Progenitor cell of endocrine pancreas (in vitro differentiated cells): ENCODE data around the gene GDPGP1. TPM values are rescaled to one million over a fixed set of nuclear protein-coding genes. Genes with fewer than 3 reads are reported as not detected.

Experiments
- DNase-seq: peaks from one replicate; pipeline ENCODE4 v3.0.0; 2021; ENCODE audit warnings: low spot score; ENCODE audit not compliant: unreplicated experiment
- H3K27ac Mint-ChIP-seq: 2 replicates; pipeline ENCODE4 v1.8.0; 2021; ENCODE audit warnings: mild to moderate bottlenecking, moderate library complexity, mixed read lengths
- H3K27me3 Mint-ChIP-seq: 2 replicates; pipeline ENCODE4 v1.8.0; 2021; ENCODE audit warnings: mixed read lengths
- H3K36me3 Mint-ChIP-seq: 2 replicates; pipeline ENCODE4 v1.8.0; 2022; ENCODE audit warnings: mixed read lengths; ENCODE audit not compliant: insufficient read depth
- H3K4me1 Mint-ChIP-seq: 2 replicates; pipeline ENCODE4 v1.8.0; 2021; ENCODE audit warnings: low read depth, mixed read lengths
- H3K4me3 Mint-ChIP-seq: 2 replicates; pipeline ENCODE4 v1.8.0; 2021; ENCODE audit warnings: low read depth, mild to moderate bottlenecking, moderate library complexity, mixed read lengths
- H3K9me3 Mint-ChIP-seq: 2 replicates; pipeline ENCODE4 v1.8.0; 2021; ENCODE audit warnings: low read depth, mixed read lengths
- total RNA-seq: library from RNA; stranded (reverse); gene quantifications from 2 replicates; pipeline ENCODE4 v1.2.1, GENCODE V29; 2021
- TF ChIP-seq, protein P1 (sequence below): fragments of 200-600 bp; sonication (generic); IDR thresholded peaks from one replicate; pipeline ENCODE4 v1.5.0; 2021; ENCODE audit warnings: antibody characterized with exemption, mild to moderate bottlenecking; ENCODE audit not compliant: unreplicated experiment

Gene GDPGP1
- total RNA-seq, 1 donor from 2014 or later = 7.8 TPM

DNA sequence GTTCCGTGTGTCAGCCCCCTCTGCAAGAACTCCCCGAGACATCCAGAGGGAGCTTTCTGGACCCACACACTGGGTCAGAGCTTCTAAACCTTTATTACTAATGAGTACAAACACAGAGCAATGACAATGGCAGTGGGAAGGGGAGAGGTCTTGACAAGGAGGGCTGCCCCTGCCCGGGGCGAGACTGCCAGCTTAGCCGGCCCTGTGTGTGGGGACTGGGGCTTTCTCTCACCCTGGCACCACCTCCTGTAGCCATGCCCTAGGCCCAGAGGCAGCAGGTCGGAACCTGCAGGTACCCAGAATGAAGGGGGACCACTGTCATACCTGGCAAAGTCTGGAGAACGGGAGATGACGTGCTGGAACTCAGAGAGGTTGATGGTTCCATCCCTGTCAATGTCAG lies 3.4 kb upstream of the GDPGP1 start:
- peaks cover 12% of the 10 kb centered on the region for H3K4me1 Mint-ChIP-seq
- H3K9me3 Mint-ChIP-seq = no peaks in the 10 kb centered on the region
- H3K27me3 Mint-ChIP-seq = no peaks in the 10 kb centered on the region
- TF ChIP-seq, protein P1, sequence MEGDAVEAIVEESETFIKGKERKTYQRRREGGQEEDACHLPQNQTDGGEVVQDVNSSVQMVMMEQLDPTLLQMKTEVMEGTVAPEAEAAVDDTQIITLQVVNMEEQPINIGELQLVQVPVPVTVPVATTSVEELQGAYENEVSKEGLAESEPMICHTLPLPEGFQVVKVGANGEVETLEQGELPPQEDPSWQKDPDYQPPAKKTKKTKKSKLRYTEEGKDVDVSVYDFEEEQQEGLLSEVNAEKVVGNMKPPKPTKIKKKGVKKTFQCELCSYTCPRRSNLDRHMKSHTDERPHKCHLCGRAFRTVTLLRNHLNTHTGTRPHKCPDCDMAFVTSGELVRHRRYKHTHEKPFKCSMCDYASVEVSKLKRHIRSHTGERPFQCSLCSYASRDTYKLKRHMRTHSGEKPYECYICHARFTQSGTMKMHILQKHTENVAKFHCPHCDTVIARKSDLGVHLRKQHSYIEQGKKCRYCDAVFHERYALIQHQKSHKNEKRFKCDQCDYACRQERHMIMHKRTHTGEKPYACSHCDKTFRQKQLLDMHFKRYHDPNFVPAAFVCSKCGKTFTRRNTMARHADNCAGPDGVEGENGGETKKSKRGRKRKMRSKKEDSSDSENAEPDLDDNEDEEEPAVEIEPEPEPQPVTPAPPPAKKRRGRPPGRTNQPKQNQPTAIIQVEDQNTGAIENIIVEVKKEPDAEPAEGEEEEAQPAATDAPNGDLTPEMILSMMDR = no peak
- H3K36me3 Mint-ChIP-seq = peaks cover 9% of the 10 kb centered on the region
- no peak overlapping the region for H3K27ac Mint-ChIP-seq
- DNase-seq = no peak
- H3K4me3 Mint-ChIP-seq = no peak overlapping the region

DNA sequence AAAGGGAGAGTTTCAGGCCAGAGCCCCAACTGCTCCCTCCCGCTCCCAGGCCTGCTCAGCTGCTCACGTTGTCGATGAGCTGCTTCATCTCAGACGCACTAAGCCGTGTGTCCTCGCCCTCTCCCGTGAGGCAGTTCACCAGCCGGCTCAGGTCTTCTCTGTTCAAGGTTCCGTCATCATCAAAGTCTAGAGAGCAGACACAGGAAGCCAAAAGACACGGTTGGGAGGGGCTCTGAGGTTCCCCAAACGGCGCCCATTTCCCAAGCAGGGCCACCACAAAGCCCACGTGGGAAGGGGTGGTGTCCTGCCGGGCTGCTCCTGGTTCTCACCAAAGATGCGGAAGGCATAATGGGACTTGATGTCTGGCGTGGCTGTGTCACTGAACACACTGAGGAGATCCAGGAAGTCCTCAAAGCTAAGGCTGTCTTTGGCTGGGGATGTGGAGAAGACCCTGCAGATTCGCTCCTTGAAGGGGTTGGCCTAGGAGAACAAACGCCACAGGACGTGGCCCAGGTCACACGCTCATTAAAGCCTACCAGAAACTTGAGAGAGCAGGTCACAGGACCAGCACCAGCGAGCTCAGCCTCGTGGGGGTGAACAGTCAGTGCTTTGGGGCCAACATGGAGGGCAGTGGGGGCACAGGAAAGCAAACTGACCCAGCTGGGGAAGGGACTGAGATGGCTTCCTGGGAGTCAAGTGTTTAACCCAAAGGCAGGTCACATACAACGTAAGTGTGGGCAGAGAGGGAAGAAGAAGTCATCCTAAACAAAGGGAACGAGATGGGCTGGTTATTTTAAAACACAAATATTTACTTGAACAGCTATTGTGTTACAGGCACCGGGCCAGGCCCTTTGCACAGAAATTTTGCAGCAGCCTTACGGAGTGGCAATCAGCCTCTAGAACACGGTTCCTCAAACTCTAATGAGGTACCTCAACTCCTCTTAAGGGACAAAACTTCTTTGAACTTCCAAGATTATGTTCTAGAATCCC lies 2.7 kb upstream of the GDPGP1 start:
- H3K4me1 Mint-ChIP-seq = peaks cover 12% of the 10 kb centered on the region
- peak overlapping the region; percentile 50 for H3K4me3 Mint-ChIP-seq
- peak overlapping the region; percentile 78 for H3K27ac Mint-ChIP-seq
- TF ChIP-seq, protein P1 = no peak
- DNase-seq = no peak
- no peaks in the 10 kb centered on the region for H3K27me3 Mint-ChIP-seq
- no peaks in the 10 kb centered on the region for H3K9me3 Mint-ChIP-seq
- H3K36me3 Mint-ChIP-seq = peaks cover 6% of the 10 kb centered on the region

DNA sequence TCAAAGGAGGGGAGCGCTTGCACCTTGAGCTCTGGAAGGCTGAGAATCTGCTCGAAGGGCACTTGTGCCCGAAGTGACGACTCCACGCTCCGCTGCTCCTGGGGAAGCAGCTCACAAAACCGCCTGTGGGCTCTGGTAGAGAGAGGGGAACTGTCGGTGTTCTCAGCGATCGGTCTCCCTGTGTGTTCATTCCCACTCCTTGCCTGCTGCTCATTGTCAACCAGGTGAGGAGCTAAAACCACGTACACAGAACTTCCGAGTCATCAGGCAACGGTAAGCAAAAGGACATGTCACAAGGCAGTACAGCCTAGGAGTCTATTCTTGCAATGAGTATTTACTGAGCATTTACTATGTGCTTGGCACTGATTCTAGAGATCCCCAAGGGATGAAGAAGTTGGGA lies 1.8 kb upstream of the GDPGP1 start:
- H3K4me1 Mint-ChIP-seq = peaks cover 12% of the 10 kb centered on the region
- H3K9me3 Mint-ChIP-seq = no peaks in the 10 kb centered on the region
- H3K4me3 Mint-ChIP-seq = peak overlapping the region; percentile 80
- TF ChIP-seq, protein P1 = no peak
- H3K27ac Mint-ChIP-seq = peak overlapping the region; percentile 37
- H3K36me3 Mint-ChIP-seq = peaks cover 6% of the 10 kb centered on the region
- H3K27me3 Mint-ChIP-seq = no peaks in the 10 kb centered on the region
- no peak for DNase-seq

DNA sequence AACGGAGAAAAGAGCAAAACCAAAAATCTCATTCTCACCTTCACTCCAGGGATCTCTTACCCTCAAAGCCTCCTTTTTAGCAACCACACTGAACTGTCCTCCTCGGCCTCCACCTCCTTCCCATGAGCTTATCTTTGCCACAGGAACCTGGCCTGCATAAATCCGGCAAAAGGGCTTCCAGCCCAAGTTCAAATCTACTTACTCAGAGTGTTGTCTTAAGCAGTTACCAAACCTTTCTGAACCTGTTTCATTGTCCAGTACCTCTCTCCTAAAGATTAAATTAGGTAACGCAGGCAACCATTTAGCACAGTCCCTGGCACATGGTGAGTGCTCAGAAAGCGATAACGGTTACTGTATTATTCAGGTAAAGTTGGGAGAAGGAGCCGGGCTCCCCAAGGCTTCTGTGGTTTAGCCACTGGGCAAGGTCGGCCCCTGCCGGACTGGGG lies 1.0 kb upstream of the GDPGP1 start:
- no peaks in the 10 kb centered on the region for H3K27me3 Mint-ChIP-seq
- peaks cover 12% of the 10 kb centered on the region for H3K4me1 Mint-ChIP-seq
- no peaks in the 10 kb centered on the region for H3K9me3 Mint-ChIP-seq
- TF ChIP-seq, protein P1 = peak; percentile 55
- H3K4me3 Mint-ChIP-seq = peak overlapping the region; percentile 80
- DNase-seq = no peak
- peaks cover 6% of the 10 kb centered on the region for H3K36me3 Mint-ChIP-seq
- peak overlapping the region; percentile 82 for H3K27ac Mint-ChIP-seq

DNA sequence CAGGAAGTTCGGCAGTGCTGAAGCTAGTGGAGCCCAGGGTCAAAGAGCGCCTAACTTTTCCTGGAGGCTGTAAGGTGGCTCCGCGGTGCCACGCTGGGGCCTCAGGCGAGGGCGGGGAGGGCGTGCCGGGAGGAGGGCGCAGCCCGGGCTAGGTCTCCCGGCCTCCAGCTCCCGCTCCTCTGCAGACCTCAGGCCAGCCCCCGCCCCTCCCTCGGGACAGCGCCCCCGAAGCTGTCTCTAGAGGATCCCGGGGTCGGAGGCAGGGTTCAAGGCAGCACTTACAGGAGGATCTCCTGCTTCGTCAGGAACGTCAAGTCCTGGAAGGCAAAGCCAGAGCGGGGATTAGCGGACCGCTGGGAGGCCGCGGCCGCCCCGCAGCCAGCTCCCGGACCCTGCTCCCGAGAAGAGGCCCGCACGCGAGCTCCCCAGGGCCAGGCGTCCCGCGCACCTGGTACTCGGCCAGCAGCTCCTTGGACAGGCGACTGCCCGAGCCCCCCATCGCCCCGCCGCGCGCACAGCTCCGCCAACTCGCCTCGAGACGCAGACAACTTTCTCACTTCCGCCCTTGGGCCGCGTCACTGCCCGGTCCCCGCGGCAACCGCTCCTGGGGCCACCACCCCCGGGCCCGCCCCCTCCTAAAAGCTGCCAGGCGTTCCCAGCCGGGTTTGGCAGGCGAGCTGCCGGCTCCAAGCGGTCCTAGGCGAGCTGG lies 468 bp upstream of the GDPGP1 start, which contains the start of gene CIB1:
Gene CIB1 (minus strand): TSS at position 555 of the 709 bp plus-strand sequence. CDS start 56 bp downstream, at position 499.
- peak within 1 kb of the TSS; percentile 89 for H3K27ac Mint-ChIP-seq
- peak within 1 kb of the TSS; percentile 80 for H3K4me3 Mint-ChIP-seq
- no peaks in the 10 kb centered on the region for H3K9me3 Mint-ChIP-seq
- DNase-seq = peak; percentile 87
- peaks cover 12% of the 10 kb centered on the region for H3K4me1 Mint-ChIP-seq
- H3K36me3 Mint-ChIP-seq = peaks cover 10% of the 10 kb centered on the region
- TF ChIP-seq, protein P1 = no peak
- no peaks in the 10 kb centered on the region for H3K27me3 Mint-ChIP-seq
